BLaER1 treated with 17β-estradiol and CSF1 and Interleukin-3, amounts not matched to agents 10 nM and 100 nM (cell line): ENCODE results near the gene CIP2A.
A peak's percentile ranks its signal among the peaks of the same experiment; 100 is the strongest.

Source experiments
- H3K27ac ChIP-seq, 11 experiments: shearing (Covaris generic); formaldehyde crosslinking; 2 replicates each; pipeline ENCODE4 v1.8.1; 2022
- H3K27me3 ChIP-seq, 11 experiments: shearing (Covaris generic); formaldehyde crosslinking; 2 replicates each; pipeline ENCODE4 v1.8.1; 2022
- H3K36me3 ChIP-seq, 11 experiments: shearing (Covaris generic); formaldehyde crosslinking; 2 replicates each; pipeline ENCODE4 v1.8.1; 2022
- H3K4me1 ChIP-seq, 10 experiments: shearing (Covaris generic); formaldehyde crosslinking; 2 replicates each; pipeline ENCODE4 v1.8.1; 2022
- H3K4me2 ChIP-seq, 11 experiments: shearing (Covaris generic); formaldehyde crosslinking; 2 replicates each; pipeline ENCODE4 v1.8.1; 2022
- H3K4me3 ChIP-seq, 10 experiments: shearing (Covaris generic); formaldehyde crosslinking; 2 replicates each; pipeline ENCODE4 v1.8.1; 2022
- H3K9ac ChIP-seq, 11 experiments: shearing (Covaris generic); formaldehyde crosslinking; 2 replicates each; pipeline ENCODE4 v1.8.1; 2022
- H3K9me3 ChIP-seq, 11 experiments: shearing (Covaris generic); formaldehyde crosslinking; replicated peaks in 1 of 11; 2 replicates each; pipeline ENCODE4 v1.8.1; 2022
- H4K20me1 ChIP-seq, 11 experiments: shearing (Covaris generic); formaldehyde crosslinking; 2 replicates each; pipeline ENCODE4 v1.8.1; 2022
- Cebpa-rat ChIP-seq, 11 experiments: shearing (Covaris generic); IDR thresholded peaks; 2 replicates each; pipeline ENCODE4 v1.8.1; 2022

Gene CIP2A

DNA sequence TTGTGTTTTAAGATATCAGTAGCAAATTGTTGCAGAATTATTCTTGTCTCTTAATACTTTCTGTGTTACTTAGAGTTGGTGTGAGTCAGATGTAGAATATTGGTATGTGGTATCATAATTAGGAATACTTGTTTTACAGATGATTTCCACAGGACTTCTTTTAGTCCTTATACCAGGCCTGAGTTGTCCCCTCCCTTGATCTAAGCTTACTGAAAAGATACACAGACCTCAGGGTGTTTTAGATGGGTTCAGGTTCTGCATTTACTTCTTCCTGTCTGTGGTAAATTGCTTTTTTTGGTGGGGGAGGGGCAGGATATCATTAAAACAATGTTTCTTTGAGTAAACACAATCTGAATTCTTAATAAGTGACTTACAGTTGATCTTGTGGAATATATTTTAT, 14.5 kb upstream of the CIP2A start:
- H3K27me3 ChIP-seq, result no peaks in the 10 kb centered on the region
- H3K4me3 ChIP-seq, result no peak overlapping the region
- peaks cover 0 to 13% (median 7%) of the 10 kb centered on the region in 10 experiments; a peak in 10 of 20 replicates for H3K4me1 ChIP-seq
- H3K9me3 ChIP-seq, result peaks cover 7 to 19% (median 14%) of the 10 kb centered on the region in 11 experiments; a peak in 20 of 22 replicates
- H3K9ac ChIP-seq, result no peak overlapping the region
- TF ChIP-seq Cebpa-rat (IDR thresholded peaks at IDR 0.05), result no peak
- peak overlapping the region in 6 of 11 experiments; percentile 3 to 43 (median 22); a peak in 8 of 22 replicates for H3K4me2 ChIP-seq
- H3K36me3 ChIP-seq, result no peaks in the 10 kb centered on the region
- H4K20me1 ChIP-seq, result no peaks in the 10 kb centered on the region
- H3K27ac ChIP-seq, result no peak overlapping the region

DNA sequence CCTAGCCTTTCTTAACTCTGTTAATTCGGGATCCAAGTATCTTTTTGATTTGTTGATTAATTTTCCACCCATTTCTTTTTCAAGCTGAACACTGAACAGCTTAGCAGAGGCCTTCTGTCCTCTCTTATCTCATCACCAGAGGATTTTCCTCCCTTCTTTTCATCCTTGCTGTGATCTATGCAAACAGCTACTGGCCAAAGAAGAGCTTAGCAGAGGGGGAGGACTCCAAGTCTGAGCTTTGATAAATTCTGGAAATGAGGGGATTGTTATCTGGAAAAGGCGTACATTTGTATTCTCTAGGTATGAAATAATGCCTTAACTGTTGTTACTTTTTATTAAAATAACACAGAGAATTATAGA, 13.7 kb upstream of the CIP2A start:
- no peaks in the 10 kb centered on the region; a peak in 1 of 22 replicates for H4K20me1 ChIP-seq
- peaks cover 7 to 19% (median 14%) of the 10 kb centered on the region in 11 experiments; a peak in 20 of 22 replicates for H3K9me3 ChIP-seq
- H3K4me1 ChIP-seq, result peaks cover 0 to 13% (median 7%) of the 10 kb centered on the region in 10 experiments; a peak in 10 of 20 replicates
- no peak overlapping the region for H3K4me2 ChIP-seq
- no peak overlapping the region for H3K9ac ChIP-seq
- H3K36me3 ChIP-seq, result no peaks in the 10 kb centered on the region
- no peaks in the 10 kb centered on the region for H3K27me3 ChIP-seq
- TF ChIP-seq Cebpa-rat (IDR thresholded peaks at IDR 0.05), result no peak
- H3K27ac ChIP-seq, result no peak overlapping the region
- H3K4me3 ChIP-seq, result no peak overlapping the region

DNA sequence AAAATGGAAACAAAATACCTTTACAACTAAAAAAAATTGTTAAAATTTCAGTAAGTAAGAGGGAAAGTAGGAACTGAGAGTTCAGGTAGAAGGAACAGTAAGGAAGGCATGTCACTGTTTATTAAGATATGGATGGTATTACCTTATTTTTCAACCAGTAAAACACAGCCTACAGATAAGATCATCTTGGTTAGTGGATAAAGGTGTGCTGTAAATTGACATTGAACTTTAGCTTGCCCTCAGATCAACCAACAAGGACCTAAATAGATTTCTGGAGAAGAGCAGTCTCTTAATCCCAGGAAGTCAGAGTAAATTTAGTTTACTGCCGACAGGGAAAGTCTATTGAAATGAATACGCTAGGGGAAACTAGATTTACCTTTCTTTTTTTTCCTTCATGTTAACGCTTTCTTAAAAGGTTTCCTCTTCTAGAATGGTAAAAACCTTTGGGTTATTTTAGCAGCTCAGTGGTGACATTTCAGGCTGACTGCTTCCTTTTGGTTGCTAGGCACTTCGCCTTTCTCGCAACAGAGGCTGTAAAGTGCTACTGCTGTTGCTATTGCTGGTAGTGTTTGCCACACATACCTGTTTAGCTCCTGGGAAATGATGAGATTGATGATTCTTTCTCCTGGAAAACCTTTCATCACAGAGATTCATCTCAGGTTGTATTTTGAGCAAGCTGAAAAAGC, 13.2 kb upstream of the CIP2A start:
- Histone ChIP-seq H4K20me1 (no peaks in the 10 kb centered on the region; a peak in 1 of 22 replicates), H3K27me3 (no peaks in the 10 kb centered on the region), H3K9me3 (peaks cover 7 to 19% (median 14%) of the 10 kb centered on the region in 11 experiments; a peak in 20 of 22 replicates), H3K27ac (no peak overlapping the region), H3K36me3 (no peaks in the 10 kb centered on the region), H3K4me3 (no peak overlapping the region), H3K4me1 (peaks cover 0 to 13% (median 7%) of the 10 kb centered on the region in 10 experiments; a peak in 10 of 20 replicates), H3K9ac (no peak overlapping the region), H3K4me2 (no peak overlapping the region)
- no peak for TF ChIP-seq Cebpa-rat (IDR thresholded peaks at IDR 0.05)

DNA sequence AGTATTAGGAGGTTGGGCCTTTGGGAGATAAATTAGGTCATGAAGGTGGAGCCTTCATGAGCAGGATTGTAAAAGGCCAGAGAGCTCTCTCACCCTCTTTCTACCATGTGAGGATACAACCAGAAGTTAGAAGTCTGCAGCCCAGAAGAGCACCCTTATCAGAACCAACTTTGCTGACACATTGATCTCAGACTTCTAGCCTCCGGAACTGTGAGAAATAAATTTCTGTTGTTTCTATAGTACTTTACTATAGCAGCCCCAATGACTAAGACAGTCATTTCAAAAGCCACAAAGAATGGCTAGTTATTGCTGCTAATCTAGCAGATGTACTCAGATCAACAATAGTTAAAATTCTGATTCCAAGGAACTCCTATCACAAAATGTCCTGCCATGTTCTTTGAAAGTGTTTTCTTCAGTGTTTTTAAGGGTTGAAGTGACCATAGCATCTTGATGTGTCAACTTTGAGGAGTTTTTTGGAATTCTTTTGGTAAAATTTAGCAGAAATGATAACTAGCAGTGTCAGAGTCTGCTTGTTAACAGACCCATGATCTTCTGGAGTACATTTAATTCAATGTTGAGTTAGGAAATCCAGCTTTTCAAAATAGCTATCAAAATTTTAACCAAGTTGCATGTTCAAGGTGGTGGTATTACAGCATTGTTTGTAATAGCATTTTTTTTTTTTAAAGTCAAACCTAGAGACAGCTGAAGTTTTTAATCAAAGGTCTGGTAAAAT, 10.6 kb upstream of the CIP2A start:
- H3K4me1 ChIP-seq, result peaks cover 0 to 13% (median 7%) of the 10 kb centered on the region in 10 experiments; a peak in 10 of 20 replicates

GRCh38 chr3:108598375-108598774, 9.1 kb upstream of the CIP2A start:
- H3K4me3 ChIP-seq, result no peak overlapping the region
- no peaks in the 10 kb centered on the region for H3K36me3 ChIP-seq
- no peak for TF ChIP-seq Cebpa-rat (IDR thresholded peaks at IDR 0.05)
- H3K4me2 ChIP-seq, result no peak overlapping the region
- H3K4me1 ChIP-seq, result no peaks in the 10 kb centered on the region; a peak in 1 of 20 replicates
- H3K27me3 ChIP-seq, result no peaks in the 10 kb centered on the region
- H3K9ac ChIP-seq, result no peak overlapping the region
- H3K9me3 ChIP-seq, result peaks cover 7 to 19% (median 14%) of the 10 kb centered on the region in 11 experiments; a peak in 20 of 22 replicates
- H4K20me1 ChIP-seq, result no peaks in the 10 kb centered on the region; a peak in 1 of 22 replicates
- H3K27ac ChIP-seq, result no peak overlapping the region

More for the DNA sequence above, 10.6 kb upstream of the CIP2A start:
- H3K9me3 ChIP-seq, result peaks cover 7 to 19% (median 14%) of the 10 kb centered on the region in 11 experiments; a peak in 20 of 22 replicates
- no peaks in the 10 kb centered on the region; a peak in 1 of 22 replicates for H4K20me1 ChIP-seq
- no peaks in the 10 kb centered on the region for H3K36me3 ChIP-seq
- no peak overlapping the region for H3K4me3 ChIP-seq
- no peak overlapping the region for H3K4me2 ChIP-seq
- no peak overlapping the region for H3K27ac ChIP-seq
- H3K9ac ChIP-seq, result no peak overlapping the region
- no peaks in the 10 kb centered on the region for H3K27me3 ChIP-seq
- no peak for TF ChIP-seq Cebpa-rat (IDR thresholded peaks at IDR 0.05)

DNA sequence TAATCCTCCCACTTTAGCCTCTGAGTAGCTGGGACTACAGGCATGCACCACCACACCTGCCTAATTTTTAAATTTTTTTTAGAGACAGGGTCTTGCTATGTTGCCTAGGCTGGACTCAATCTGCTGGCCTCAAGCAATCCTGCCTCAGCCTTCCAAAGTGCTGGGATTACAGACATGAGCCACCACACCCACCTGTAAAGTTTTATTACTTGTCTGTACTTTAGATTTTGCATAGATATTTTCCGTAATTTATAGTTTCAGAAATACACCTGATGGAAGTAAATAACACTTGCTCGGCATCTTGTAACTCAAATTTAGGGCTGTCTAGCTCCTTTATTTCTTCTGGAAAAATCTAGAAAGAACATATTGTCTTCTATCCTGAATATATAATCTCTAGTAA, 6.1 kb upstream of the CIP2A start:
- peaks cover 6 to 10% (median 9%) of the 10 kb centered on the region in 10 experiments for H3K4me1 ChIP-seq
- no peak for TF ChIP-seq Cebpa-rat (IDR thresholded peaks at IDR 0.05)
- no peak overlapping the region for H3K4me3 ChIP-seq
- no peaks in the 10 kb centered on the region for H3K9me3 ChIP-seq
- no peak overlapping the region for H3K4me2 ChIP-seq
- H4K20me1 ChIP-seq, result no peaks in the 10 kb centered on the region; a peak in 1 of 22 replicates
- no peak overlapping the region for H3K27ac ChIP-seq
- no peaks in the 10 kb centered on the region for H3K36me3 ChIP-seq
- H3K9ac ChIP-seq, result no peak overlapping the region
- no peaks in the 10 kb centered on the region for H3K27me3 ChIP-seq

GRCh38 chr3:108590460-108590859, 1.2 kb upstream of the CIP2A start:
- Histone ChIP-seq H3K27ac (peak overlapping the region; percentile 90 to 97 (median 95); a peak in 18 of 22 replicates), H4K20me1 (peaks cover 0 to 22% (median 10%) of the 10 kb centered on the region in 11 experiments; a peak in 9 of 22 replicates), H3K4me3 (peak overlapping the region; percentile 70 to 90 (median 84)), H3K4me2 (peak overlapping the region; percentile 68 to 91 (median 80)), H3K9me3 (no peaks in the 10 kb centered on the region), H3K27me3 (no peaks in the 10 kb centered on the region), H3K4me1 (peaks cover 25 to 40% (median 31%) of the 10 kb centered on the region in 10 experiments), H3K9ac (peak overlapping the region; percentile 91 to 97 (median 94); a peak in 21 of 22 replicates), H3K36me3 (peaks cover 0 to 19% (median 2%) of the 10 kb centered on the region in 11 experiments; a peak in 8 of 22 replicates)
- no peak for TF ChIP-seq Cebpa-rat (IDR thresholded peaks at IDR 0.05)

DNA sequence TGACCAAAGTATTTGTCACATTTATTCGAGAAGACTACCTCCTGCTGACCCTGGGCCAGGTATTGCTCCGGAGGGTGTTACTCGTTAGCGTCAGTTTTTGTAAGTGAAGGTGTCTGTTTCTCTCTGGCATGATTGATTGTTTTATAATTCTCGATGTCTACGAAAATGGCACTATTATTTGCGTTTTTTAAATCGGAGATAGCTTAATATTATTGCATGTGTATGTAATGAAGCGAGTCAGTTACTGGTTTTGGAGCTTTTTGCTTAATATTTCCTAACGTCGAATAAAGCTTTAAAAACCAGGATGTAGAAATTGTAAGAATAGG, 723 bp upstream of the CIP2A start:
- H3K9ac ChIP-seq, result peak overlapping the region; percentile 91 to 97 (median 94)
- no peak for TF ChIP-seq Cebpa-rat (IDR thresholded peaks at IDR 0.05)
- H3K9me3 ChIP-seq, result no peaks in the 10 kb centered on the region
- peak overlapping the region; percentile 68 to 91 (median 80) for H3K4me2 ChIP-seq
- H3K27ac ChIP-seq, result peak overlapping the region; percentile 90 to 97 (median 95)
- peaks cover 0 to 27% (median 10%) of the 10 kb centered on the region in 11 experiments; a peak in 9 of 22 replicates for H4K20me1 ChIP-seq
- H3K4me3 ChIP-seq, result peak overlapping the region; percentile 70 to 90 (median 84)
- no peaks in the 10 kb centered on the region for H3K27me3 ChIP-seq
- peaks cover 0 to 24% (median 7%) of the 10 kb centered on the region in 11 experiments; a peak in 14 of 22 replicates for H3K36me3 ChIP-seq
- peaks cover 25 to 40% (median 31%) of the 10 kb centered on the region in 10 experiments for H3K4me1 ChIP-seq

DNA sequence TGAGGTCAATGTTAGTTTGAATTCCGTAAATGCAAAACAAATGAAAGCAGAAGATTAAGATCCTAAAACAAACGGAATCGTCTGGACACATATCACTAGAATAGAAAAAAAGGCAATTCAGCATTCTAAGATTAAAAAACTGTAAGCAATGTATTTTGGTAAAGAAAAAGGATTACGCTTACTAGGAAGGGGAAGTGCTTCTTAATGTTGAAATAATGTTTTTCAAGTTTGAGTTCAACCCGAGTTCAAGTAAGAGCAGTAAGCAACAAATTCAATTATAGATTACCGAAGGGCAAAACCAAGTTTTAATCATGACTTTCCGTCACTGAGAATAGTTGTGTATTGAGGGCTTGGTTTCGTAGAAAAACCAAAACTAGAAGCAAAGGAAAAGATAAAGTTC, 637 bp downstream of the CIP2A start:
- H3K27ac ChIP-seq, result peak overlapping the region; percentile 90 to 97 (median 95)

More for the DNA sequence above, 637 bp downstream of the CIP2A start:
- TF ChIP-seq Cebpa-rat (IDR thresholded peaks at IDR 0.05), result no peak
- Histone ChIP-seq H3K4me1 (peaks cover 25 to 40% (median 31%) of the 10 kb centered on the region in 10 experiments), H3K9me3 (no peaks in the 10 kb centered on the region), H4K20me1 (peaks cover 0 to 27% (median 10%) of the 10 kb centered on the region in 11 experiments; a peak in 9 of 22 replicates), H3K4me2 (peak overlapping the region; percentile 71 to 92 (median 85)), H3K9ac (peak overlapping the region; percentile 91 to 97 (median 94)), H3K4me3 (peak overlapping the region; percentile 70 to 90 (median 84)), H3K36me3 (peaks cover 7 to 37% (median 19%) of the 10 kb centered on the region in 11 experiments; a peak in 19 of 22 replicates), H3K27me3 (no peaks in the 10 kb centered on the region)
